SK-N-SH (cell line): Measurements from ENCODE around the gene MAP4K1. TPM values are rescaled to one million over a fixed set of nuclear protein-coding genes. Genes with fewer than 3 reads are reported as not detected.

ENCODE experiments used
- CTCF ChIA-PET: fragments of 300-600, 350-600 bp; formaldehyde crosslinking; extraction: SDS; loops from one replicate; lab custom pipeline; 2021; lab: Yijun Ruan, JAX
- POLR2A ChIA-PET: fragments of 350-600 bp; sonication (Branson Sonifier 250); formaldehyde crosslinking; extraction: SDS; loops from one replicate; lab custom pipeline; 2020; ENCODE audit warnings: antibody characterized with exemption, inconsistent platforms; lab: Yijun Ruan, JAX
- DNase-seq: peaks from one replicate; pipeline ENCODE4 v3.0.0; 2012
- H2AFZ ChIP-seq: fragments of 200-600 bp; sonication (generic); 2 replicates; pipeline ENCODE4 v1.8.1; 2016; ENCODE audit warnings: antibody characterized with exemption, mild to moderate bottlenecking, low read depth
- H3F3A ChIP-seq: fragments of 200-600 bp; sonication (generic); replicated peaks from 2 replicates; pipeline ENCODE3; 2016; ENCODE audit warnings: antibody characterized with exemption, mild to moderate bottlenecking; ENCODE audit not compliant: insufficient read depth
- H3K27ac ChIP-seq, 2 experiments: fragments of 200-500 bp in 1 of 2; fragments of 200-600 bp in 1 of 2; sonication (Bioruptor generic) in 1 of 2; sonication (generic), shearing (Covaris generic) in 1 of 2; 2 replicates each; pipeline versions ENCODE4 v1.5.1 to v1.6.1; 2014 to 2016; ENCODE audit warnings: low read depth in 2 of 2, inconsistent platforms in 1 of 2, low read length in 1 of 2, mild to moderate bottlenecking in 1 of 2, mixed read lengths in 1 of 2
- H3K27me3 ChIP-seq: fragments of 200-600 bp; sonication (generic), shearing (Covaris generic); 2 replicates; pipeline ENCODE4 v1.6.1; 2016; ENCODE audit warnings: mixed run types; ENCODE audit not compliant: insufficient read depth
- H3K36me3 ChIP-seq, 2 experiments: fragments of 200-500 bp in 1 of 2; fragments of 200-600 bp in 1 of 2; sonication (Bioruptor generic) in 1 of 2; sonication (generic) in 1 of 2; replicated peaks in 1 of 2; 2 replicates each; pipeline versions ENCODE3 to v1.5.1; 2014 to 2016; ENCODE audit warnings: low read length in 1 of 2, mild to moderate bottlenecking in 1 of 2; ENCODE audit not compliant: insufficient read depth in 2 of 2, control insufficient read depth in 1 of 2
- H3K4me1 ChIP-seq, 2 experiments: fragments of 200-500 bp in 1 of 2; fragments of 200-600 bp in 1 of 2; sonication (Bioruptor generic) in 1 of 2; sonication (generic), shearing (Covaris generic) in 1 of 2; 2 replicates each; pipeline versions ENCODE4 v1.5.1 to v1.6.1; 2014 to 2016; ENCODE audit warnings: low read depth in 1 of 2, low read length in 1 of 2, mixed run types in 1 of 2; ENCODE audit not compliant: insufficient read depth in 2 of 2, control insufficient read depth in 1 of 2
- H3K4me2 ChIP-seq: fragments of 200-600 bp; sonication (generic), shearing (Covaris generic); 2 replicates; pipeline ENCODE4 v1.6.1; 2017; ENCODE audit warnings: mixed run types
- H3K4me3 ChIP-seq, 2 experiments: fragments of 200-500 bp in 1 of 2; fragments of 200-600 bp in 1 of 2; sonication (Bioruptor generic) in 1 of 2; sonication (generic), shearing (Covaris generic) in 1 of 2; 2 replicates each; pipeline versions ENCODE4 v1.5.1 to v1.8.1; 2014 to 2016; ENCODE audit warnings: low read depth in 2 of 2, inconsistent platforms in 1 of 2, low read length in 1 of 2, mild to moderate bottlenecking in 1 of 2, mixed read lengths in 1 of 2, moderate library complexity in 1 of 2
- H3K79me2 ChIP-seq: fragments of 200-600 bp; sonication (generic); 2 replicates; pipeline ENCODE4 v1.8.1; 2017; ENCODE audit warnings: mild to moderate bottlenecking; ENCODE audit not compliant: insufficient read depth
- H3K9ac ChIP-seq: fragments of 200-600 bp; sonication (generic); 2 replicates; pipeline ENCODE4 v1.6.1; 2017; ENCODE audit warnings: mixed run types
- H3K9me2 ChIP-seq: fragments of 200-600 bp; sonication (generic); 2 replicates; pipeline ENCODE4 v1.6.1; 2017; ENCODE audit warnings: mixed run types
- H3K9me3 ChIP-seq: fragments of 200-600 bp; sonication (generic); 2 replicates; pipeline ENCODE4 v1.6.1; 2017; ENCODE audit warnings: mixed run types, mild to moderate bottlenecking, moderate library complexity
- H4K20me1 ChIP-seq: fragments of 200-600 bp; sonication (generic); 2 replicates; pipeline ENCODE4 v1.6.1; 2017; ENCODE audit warnings: mild to moderate bottlenecking, mixed run types; ENCODE audit not compliant: insufficient read depth
- CHD2 ChIP-seq: fragments of 150-350 bp; IDR thresholded peaks from 2 replicates; pipeline ENCODE4 v1.6.1; 2018; ENCODE audit warnings: low read length; ENCODE audit not compliant: partially characterized antibody
- EP300 ChIP-seq, 2 experiments: IDR thresholded peaks; 2 replicates each; pipeline versions ENCODE4 v1.4.0 to v1.6.1; 2012; ENCODE audit warnings: borderline replicate concordance in 1 of 2, low read depth in 1 of 2, low read length in 1 of 2
- FOSL2 ChIP-seq: IDR thresholded peaks from 2 replicates; pipeline ENCODE4 v1.4.0; 2012; ENCODE audit warnings: low read depth, mild to moderate bottlenecking, moderate library complexity, borderline replicate concordance
- GABPA ChIP-seq: IDR thresholded peaks from 2 replicates; pipeline ENCODE4 v1.4.0; 2012; ENCODE audit warnings: low read depth, mild to moderate bottlenecking
- GATA2 ChIP-seq: sonication (generic); formaldehyde crosslinking; IDR thresholded peaks from 2 replicates; pipeline ENCODE4 v1.5.0; 2020; ENCODE audit warnings: mild to moderate bottlenecking, missing genetic modification reagents
- MXI1 ChIP-seq: IDR thresholded peaks from 2 replicates; pipeline ENCODE4 v1.6.1; 2012; ENCODE audit warnings: mild to moderate bottlenecking, low read depth, low read length, improper control_type of control experiment
- NFIC ChIP-seq: IDR thresholded peaks from 2 replicates; pipeline ENCODE4 v1.4.0; 2012; ENCODE audit warnings: borderline replicate concordance
- RCOR1 ChIP-seq: fragments of 150-350 bp; IDR thresholded peaks from 2 replicates; pipeline ENCODE4 v1.6.1; 2017; ENCODE audit warnings: antibody characterized with exemption, low read length
- RFX5 ChIP-seq: IDR thresholded peaks from 2 replicates; pipeline ENCODE4 v1.6.1; 2012; ENCODE audit warnings: mild to moderate bottlenecking, improper control_type of control experiment, low read length
- RXRA ChIP-seq: IDR thresholded peaks from 2 replicates; pipeline ENCODE4 v1.4.0; 2012; ENCODE audit warnings: low read depth, mild to moderate bottlenecking, borderline replicate concordance
- SIN3A ChIP-seq: IDR thresholded peaks from 2 replicates; pipeline ENCODE4 v1.6.1; 2012; ENCODE audit warnings: low read depth, mild to moderate bottlenecking, low read length, moderate library complexity, borderline replicate concordance
- TCF12 ChIP-seq: IDR thresholded peaks from 2 replicates; pipeline ENCODE4 v1.4.0; 2012
- TEAD4 ChIP-seq: IDR thresholded peaks from 2 replicates; pipeline ENCODE4 v1.4.0; 2012; ENCODE audit warnings: mild to moderate bottlenecking, borderline replicate concordance; ENCODE audit not compliant: insufficient read depth
- YY1 ChIP-seq: IDR thresholded peaks from 2 replicates; pipeline ENCODE4 v1.4.0; 2012; ENCODE audit warnings: low read depth, mild to moderate bottlenecking
- WGBS: methylation state at CpG from one replicate; pipeline ENCODE4 v1.1.6; 2017; ENCODE audit warnings: low lambda C conversion rate; 5-methylcytosine and 5-hydroxymethylcytosine counted together
- polyA plus RNA-seq, 3 experiments: library from polyadenylated mRNA; depleted of rRNA; stranded (reverse); fragments of >200 nt; gene quantifications; 2 replicates each; pipeline ENCODE4 v1.2.3, GENCODE V29; 2012
- TF ChIP-seq, protein P1 (sequence below): IDR thresholded peaks from 2 replicates; pipeline ENCODE4; 2012
- TF ChIP-seq, protein P2 (sequence below): fragments of 150-350 bp; IDR thresholded peaks from 2 replicates; pipeline ENCODE4 v1.6.1; 2016; ENCODE audit warnings: mild to moderate bottlenecking, low read depth, low read length
- TF ChIP-seq, protein P3 (sequence below): IDR thresholded peaks from 2 replicates; pipeline ENCODE4 v1.4.0; 2012; ENCODE audit warnings: low read depth, borderline replicate concordance

MAP4K1 gene
- polyA plus RNA-seq, 1 of the 3 experiments (the other 2 are of a cell fraction): 0.31 TPM

DNA sequence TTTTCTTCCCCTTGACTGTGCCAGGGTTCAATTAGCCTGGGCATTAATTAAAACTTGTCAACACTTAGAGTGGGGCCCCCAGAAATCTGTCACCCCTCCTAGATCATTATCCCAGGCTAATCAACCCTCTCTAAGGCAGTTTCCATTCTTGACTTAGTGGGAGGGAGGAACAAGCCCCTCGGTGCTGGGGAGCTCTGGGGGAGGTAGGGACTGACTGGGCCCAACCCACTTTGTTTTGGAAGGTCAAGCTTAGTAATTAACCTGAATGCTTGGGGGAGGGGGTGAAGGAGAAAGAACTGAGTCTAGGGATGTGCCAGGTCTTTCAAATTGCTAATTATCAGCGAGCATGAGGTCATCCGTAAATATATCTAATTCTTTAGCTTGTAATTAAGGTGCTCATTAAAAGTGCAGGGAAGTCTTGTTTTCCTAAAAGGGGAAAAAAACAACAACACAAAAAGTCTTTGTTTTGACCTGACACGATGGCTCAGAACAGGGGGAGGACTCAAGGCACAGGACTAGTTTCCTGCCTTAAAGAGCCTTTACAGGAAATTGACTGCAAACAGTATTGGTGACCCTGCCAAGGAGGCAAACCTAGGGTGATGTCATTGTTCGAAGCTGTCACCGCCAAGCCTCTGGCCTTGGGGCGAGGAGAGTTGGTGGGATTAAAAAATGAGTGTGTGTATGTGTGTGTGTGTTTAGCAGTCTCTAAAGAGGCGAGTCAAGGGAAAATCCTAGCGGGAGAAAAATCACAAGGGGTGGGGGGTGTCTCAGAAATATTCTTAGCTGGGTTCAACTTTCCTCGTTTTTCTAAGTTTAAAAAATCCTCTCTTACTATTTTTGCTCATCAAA lies 49.1 kb upstream of the MAP4K1 start:
- Histone ChIP-seq H3K4me2 (peak overlapping the region; percentile 69), H3K4me1 (peaks cover 43 to 72% of the 10 kb centered on the region in 2 experiments), H3K4me3 (peak overlapping the region in 1 of 2 experiments; percentile 7; a peak in 1 of 4 replicates), H3K27ac (peak overlapping the region; percentile 81 to 86), H3K9ac (peak overlapping the region; percentile 48; the same call in 1 of the 2 replicates), H3K36me3 (peaks cover 3 to 9% of the 10 kb centered on the region in 2 experiments), H2AFZ (no peak overlapping the region), H3K9me3 (no peaks in the 10 kb centered on the region), H3F3A (peaks cover 36% of the 10 kb centered on the region), H3K27me3 (no peaks in the 10 kb centered on the region), H4K20me1 (peaks cover 69% of the 10 kb centered on the region), H3K9me2 (no peaks in the 10 kb centered on the region), H3K79me2 (peaks cover 100% of the 10 kb centered on the region)
- TF ChIP-seq YY1 (no peak), SIN3A (0 out of 2 replicates have a peak, but pooled peaks have one; percentile 14), GABPA (0 out of 2 replicates have a peak, but pooled peaks have one; percentile 22)
- POLR2A ChIA-PET: interaction anchor here (2.2 kb wide), 1 partner anchor 19 kb away, joined by 10 read pairs; the partner anchor contains the start of gene ACTN4
- WGBS: 39% methylated on average over 10 of the region's 10 CpGs
- DNase-seq: no peak
- CTCF ChIA-PET: interaction anchor here (1.2 to 1.3 kb wide), 2 partner anchors 32 to 123 kb away, joined by 3 to 4 read pairs; no protein-coding TSS in a partner anchor

DNA sequence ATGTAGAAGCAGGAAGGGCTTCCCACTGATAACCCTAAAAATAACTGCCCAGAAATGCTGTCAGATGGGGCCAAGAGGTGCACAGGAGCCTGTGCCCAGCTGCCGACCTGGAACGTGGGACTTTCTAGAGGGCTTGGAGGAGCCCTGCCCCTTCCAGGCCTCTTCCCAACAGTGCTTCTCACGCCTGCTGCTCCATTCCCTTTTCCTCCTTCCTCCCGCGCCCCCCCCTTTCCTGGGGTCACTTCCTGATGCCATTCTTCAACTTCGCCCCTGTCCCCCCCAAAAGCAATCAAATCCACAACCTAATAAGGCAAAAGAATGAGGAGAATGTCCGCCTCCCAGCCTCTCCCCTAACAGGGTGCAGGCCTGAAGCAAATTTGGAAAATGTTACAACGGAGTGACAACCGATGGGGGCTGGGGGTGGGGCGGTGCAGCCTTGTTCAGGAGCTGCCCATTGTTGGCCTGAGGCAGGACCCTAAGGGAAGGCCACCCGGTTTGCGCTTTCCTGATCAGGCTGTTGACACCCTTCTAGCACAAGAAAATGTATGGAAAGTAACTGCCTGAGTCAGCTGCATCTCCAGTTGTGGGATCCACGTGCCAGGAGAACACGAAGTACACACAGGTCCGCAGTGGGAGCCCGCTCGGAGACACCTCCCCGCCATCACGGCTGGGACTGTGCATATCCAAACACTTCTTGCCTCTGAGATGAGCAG lies 48.4 kb upstream of the MAP4K1 start:
- peaks cover 61% of the 10 kb centered on the region for H4K20me1 ChIP-seq
- no peaks in the 10 kb centered on the region for H3K9me2 ChIP-seq
- H3K27me3 ChIP-seq: no peaks in the 10 kb centered on the region
- H3K9me3 ChIP-seq: no peaks in the 10 kb centered on the region
- no peak for TF ChIP-seq RFX5
- no peak for TF ChIP-seq RCOR1
- no peak for TF ChIP-seq TEAD4
- TF ChIP-seq MXI1: no peak
- TF ChIP-seq GABPA: no peak
- TF ChIP-seq FOSL2: no peak
- no peak for TF ChIP-seq GATA2 (CRISPR knock-in tag)
- no peak for TF ChIP-seq NFIC
- TF ChIP-seq, protein P1, sequence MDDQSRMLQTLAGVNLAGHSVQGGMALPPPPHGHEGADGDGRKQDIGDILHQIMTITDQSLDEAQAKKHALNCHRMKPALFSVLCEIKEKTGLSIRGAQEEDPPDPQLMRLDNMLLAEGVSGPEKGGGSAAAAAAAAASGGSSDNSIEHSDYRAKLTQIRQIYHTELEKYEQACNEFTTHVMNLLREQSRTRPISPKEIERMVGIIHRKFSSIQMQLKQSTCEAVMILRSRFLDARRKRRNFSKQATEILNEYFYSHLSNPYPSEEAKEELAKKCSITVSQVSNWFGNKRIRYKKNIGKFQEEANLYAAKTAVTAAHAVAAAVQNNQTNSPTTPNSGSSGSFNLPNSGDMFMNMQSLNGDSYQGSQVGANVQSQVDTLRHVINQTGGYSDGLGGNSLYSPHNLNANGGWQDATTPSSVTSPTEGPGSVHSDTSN: 0 out of 2 replicates have a peak, but pooled peaks have one; percentile 30
- TF ChIP-seq, protein P2, sequence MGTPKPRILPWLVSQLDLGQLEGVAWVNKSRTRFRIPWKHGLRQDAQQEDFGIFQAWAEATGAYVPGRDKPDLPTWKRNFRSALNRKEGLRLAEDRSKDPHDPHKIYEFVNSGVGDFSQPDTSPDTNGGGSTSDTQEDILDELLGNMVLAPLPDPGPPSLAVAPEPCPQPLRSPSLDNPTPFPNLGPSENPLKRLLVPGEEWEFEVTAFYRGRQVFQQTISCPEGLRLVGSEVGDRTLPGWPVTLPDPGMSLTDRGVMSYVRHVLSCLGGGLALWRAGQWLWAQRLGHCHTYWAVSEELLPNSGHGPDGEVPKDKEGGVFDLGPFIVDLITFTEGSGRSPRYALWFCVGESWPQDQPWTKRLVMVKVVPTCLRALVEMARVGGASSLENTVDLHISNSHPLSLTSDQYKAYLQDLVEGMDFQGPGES: no peak
- TF ChIP-seq RXRA: 0 out of 2 replicates have a peak, but pooled peaks have one; percentile 30
- TF ChIP-seq, protein P3, sequence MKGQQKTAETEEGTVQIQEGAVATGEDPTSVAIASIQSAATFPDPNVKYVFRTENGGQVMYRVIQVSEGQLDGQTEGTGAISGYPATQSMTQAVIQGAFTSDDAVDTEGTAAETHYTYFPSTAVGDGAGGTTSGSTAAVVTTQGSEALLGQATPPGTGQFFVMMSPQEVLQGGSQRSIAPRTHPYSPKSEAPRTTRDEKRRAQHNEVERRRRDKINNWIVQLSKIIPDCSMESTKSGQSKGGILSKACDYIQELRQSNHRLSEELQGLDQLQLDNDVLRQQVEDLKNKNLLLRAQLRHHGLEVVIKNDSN: no peak
- TF ChIP-seq TCF12: no peak
- peak in 1 of 2 experiments; percentile 30; a peak in 1 of 4 replicates for TF ChIP-seq EP300 (IDR thresholded peaks at IDR 0.05; ENCODE audit: borderline replicate concordance in 1 of 2, low read depth in 1 of 2, low read length in 1 of 2)
- TF ChIP-seq CHD2: no peak
- H3K4me1 ChIP-seq: peaks cover 43 to 72% of the 10 kb centered on the region in 2 experiments
- POLR2A ChIA-PET: interaction anchor here (2.2 kb wide), 1 partner anchor 18 kb away, joined by 10 read pairs; the partner anchor contains the start of gene ACTN4
- H2AFZ ChIP-seq: no peak overlapping the region
- H3K79me2 ChIP-seq: peaks cover 100% of the 10 kb centered on the region
- H3K4me2 ChIP-seq: peak overlapping the region; percentile 69
- H3K4me3 ChIP-seq: no peak overlapping the region
- peak overlapping the region; percentile 81 to 86 for H3K27ac ChIP-seq
- no peak for DNase-seq
- H3K9ac ChIP-seq: peak overlapping the region; percentile 48
- 61% methylated on average over 19 of the region's 19 CpGs for WGBS
- peaks cover 3 to 9% of the 10 kb centered on the region in 2 experiments for H3K36me3 ChIP-seq
- H3F3A ChIP-seq: peaks cover 36% of the 10 kb centered on the region
- CTCF ChIA-PET: interaction anchor here (1.2 to 1.3 kb wide), 2 partner anchors 31 to 122 kb away, joined by 3 to 4 read pairs; no protein-coding TSS in a partner anchor
